Heart right ventricle (tissue), 16 donors: ENCODE results near the gene SLFN13. TPM values are rescaled to one million over a fixed set of nuclear protein-coding genes. Genes with fewer than 3 reads are reported as not detected.
"Not testable (repeated sequence)": the region's sequence is repeated elsewhere in the genome, so short reads cannot be mapped to it uniquely, and the experiment has no call there.

ENCODE experiments used
- ATAC-seq, 8 donors: fragments of 200-7000 bp; cut with Tn5 transposase; one replicate each; pipeline ENCODE4 v1.9.1; 2020; ENCODE audit warnings: mild to moderate bottlenecking in 8 of 8, moderate library complexity in 8 of 8, moderate number of reproducible peaks in 1 of 8
- DNase-seq, 2 donors: peaks; one replicate each; pipeline ENCODE4 v3.0.0-alpha.2; 2020
- H3K27ac ChIP-seq, 10 donors: fragments of 200-600 bp; sonication (generic) in 2 of 10; one replicate each; pipeline versions ENCODE4 v1.5.0 to v1.8.0; 2020 to 2022; ENCODE audit warnings: mild to moderate bottlenecking in 3 of 10
- H3K27me3 ChIP-seq, 7 donors: fragments of 200-600 bp; one replicate each; pipeline ENCODE4 v1.8.0; 2021 to 2022; ENCODE audit warnings: mild to moderate bottlenecking in 2 of 7
- H3K36me3 ChIP-seq, 9 donors: fragments of 200-600 bp; sonication (generic) in 1 of 9; one replicate each; pipeline versions ENCODE4 v1.5.0 to v1.8.0; 2020 to 2022; ENCODE audit warnings: mild to moderate bottlenecking in 2 of 9
- H3K4me1 ChIP-seq, 9 donors: fragments of 200-600 bp; sonication (generic) in 1 of 9; one replicate each; pipeline versions ENCODE4 v1.5.0 to v1.8.0; 2020 to 2022; ENCODE audit warnings: mild to moderate bottlenecking in 4 of 9
- H3K4me3 ChIP-seq, 10 donors: fragments of 200-600 bp; sonication (generic) in 2 of 10; one replicate each; pipeline versions ENCODE4 v1.5.0 to v1.8.0; 2020 to 2022; ENCODE audit warnings: mild to moderate bottlenecking in 7 of 10, moderate library complexity in 2 of 10
- H3K9me3 ChIP-seq, 11 donors: fragments of 200-600 bp in 10 of 11; sonication (generic) in 2 of 11; one replicate each; pipeline versions ENCODE4 v1.5.0 to v1.8.0; 2013 to 2022; ENCODE audit warnings: mild to moderate bottlenecking in 2 of 11, control low read depth in 1 of 11, moderate library complexity in 1 of 11
- CTCF ChIP-seq, 9 donors: fragments of 200-600 bp; sonication (generic) in 2 of 9; IDR thresholded peaks; one replicate each; pipeline versions ENCODE4 v1.5.0 to v1.8.0; 2021 to 2022; ENCODE audit warnings: antibody characterized with exemption in 9 of 9, mild to moderate bottlenecking in 5 of 9, moderate library complexity in 1 of 9
- WGBS, 2 donors: extraction: QIAGEN DNeasy Blood & Tissue Kit; methylation state at CpG; one replicate each; pipeline ENCODE4 v1.1.7; 2013; ENCODE audit warnings: inconsistent platforms in 1 of 2; 5-methylcytosine and 5-hydroxymethylcytosine counted together
- intact Hi-C, 10 donors: fragments of 100-400 bp; cut with DNase I; formaldehyde crosslinking; loops; one replicate each; pipeline versions ENCODE4 v1.11.1 to v1.14.2; 2022
- polyA plus RNA-seq, 2 donors: library from polyadenylated mRNA; stranded (reverse); fragments of 200-250 nt; gene quantifications; one replicate each; pipeline ENCODE4 v1.2.3, GENCODE V29; 2013
- total RNA-seq, 10 donors: library from RNA; stranded (reverse); fragmentation: NEBNext Ultra II Directional in 3 of 10; extraction: Animal tissue kit (Norgen Biotek cat#: 25700) in 3 of 10; gene quantifications; one replicate each; pipeline versions ENCODE4 v1.2.1 to v1.2.4, GENCODE V29; 2021 to 2023
- donor health status: Arrhythmogenic right ventricular cardiomyopathy.
- donor health status: ischemic (EF 13 %, LVEDD 7.1; RV severe dilation, severe dysfunction).
- donor health status: healthy with polysubstance abuse.
- donor health status: DM: no; HTN: yes; CAD: no.
- donor health status: DM: no; HTN: no; CAD: no.
- donor health status: ischemic (EF 25% LVEDD 6.9; RV normal size, moderate dysfunction).
- donor health status: ischemic (EF 25% LVEDD 5.7; RV mildly dilated, moderate dysfunction).
- donor health status: healthy.
- donor health status: DM: yes; HTN: yes; CAD: no.
- donor health status: Ischemic cardiomyopathy.
- donor health status: ischemic (EF 35%, LVEDD 5.7; RV mildly dilated, moderate dysfunction).
- donor health status: nonischemic (EF 11% LVEDD 7.7; RV severe dilation, severe dysfunction).
- donor health status: DM: yes; HTN: yes; CAD: no.
- donor health status: PGD.
- donor health status: ischemic (EF 29% LVEDD 5.4; RV normal size, mild dysfunction).
- donor health status: nonischemic (EF 23%, LVEDD 6.1; RV moderate dilation, normal function).

SLFN13 gene
- total and polyA plus RNA-seq, 12 donors = 0.51 to 10.7 (median 4.1) TPM

DNA sequence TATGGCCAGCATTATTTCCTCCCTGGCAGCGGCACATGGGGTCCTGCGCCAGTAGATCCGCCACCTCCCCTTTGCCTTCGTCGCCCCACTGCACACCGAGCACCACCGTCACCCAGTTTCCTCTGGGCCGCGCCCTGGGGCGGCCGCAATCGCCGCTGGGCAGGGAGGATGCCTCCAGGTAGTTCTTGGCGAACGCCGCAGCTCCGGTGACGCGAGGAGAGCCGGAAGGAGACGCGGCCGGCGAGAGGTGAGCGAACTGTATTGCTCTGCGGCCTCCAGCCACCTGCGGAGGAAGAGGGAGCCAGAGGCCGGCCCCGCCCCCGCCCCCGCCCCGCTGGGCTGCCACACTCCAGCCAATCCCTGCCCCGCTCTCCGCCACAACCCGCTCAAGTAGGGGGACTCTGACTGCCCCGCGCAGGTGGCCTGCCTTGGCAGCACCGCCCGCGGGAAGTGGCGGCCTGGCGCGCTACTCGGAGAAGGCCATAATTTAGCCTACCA is 11.8 kb upstream of the SLFN13 start:
- no peak for TF ChIP-seq CTCF (IDR thresholded peaks at IDR 0.05)
- DNase-seq (peak; percentile 13 to 23), ATAC-seq (peak; percentile 58 to 87 (median 66))
- Histone ChIP-seq H3K9me3 (no peaks in the 10 kb centered on the region), H3K27ac (no peak overlapping the region), H3K27me3 (peaks cover 0 to 62% (median 36%) of the 10 kb centered on the region in 7 donors), H3K4me1 (peaks cover 0 to 11% (median 3%) of the 10 kb centered on the region in 9 donors), H3K36me3 (no peaks in the 10 kb centered on the region), H3K4me3 (peak overlapping the region in 9 of 10 donors; percentile 6 to 53 (median 45))
- intact Hi-C loops = no loop called here
- WGBS, 2 donors = 5% methylated on average over 44 of the region's 44 CpGs

DNA sequence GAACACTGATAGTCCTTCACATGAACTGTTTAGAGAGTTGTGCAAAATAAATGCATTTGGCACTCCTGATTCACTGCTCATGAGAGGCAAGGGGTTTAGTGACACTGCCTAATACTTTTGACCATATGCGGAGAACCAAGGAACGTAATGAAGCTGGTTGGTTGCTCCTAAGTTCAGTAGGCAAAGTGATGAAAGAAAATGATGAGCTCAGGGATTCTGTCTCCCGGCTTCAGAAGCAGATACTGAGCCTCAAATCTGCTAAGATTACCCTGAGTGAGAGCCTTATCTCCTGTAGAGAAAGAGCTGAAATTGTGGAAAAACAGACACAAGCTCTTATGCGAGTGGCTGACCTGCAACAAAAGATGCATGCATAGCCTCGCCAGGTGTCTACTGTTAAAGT is 5.5 kb upstream of the SLFN13 start:
- intact Hi-C loops, H3K4me3 ChIP-seq, DNase-seq, H3K36me3 ChIP-seq, H3K27ac ChIP-seq, H3K4me1 ChIP-seq, ATAC-seq, H3K9me3 ChIP-seq: not testable (repeated sequence)
- 76 to 80% methylated on average over 5 of the region's 5 CpGs for WGBS, 2 donors
- H3K27me3 ChIP-seq = peaks cover 0 to 40% (median 17%) of the 10 kb centered on the region in 7 donors

DNA sequence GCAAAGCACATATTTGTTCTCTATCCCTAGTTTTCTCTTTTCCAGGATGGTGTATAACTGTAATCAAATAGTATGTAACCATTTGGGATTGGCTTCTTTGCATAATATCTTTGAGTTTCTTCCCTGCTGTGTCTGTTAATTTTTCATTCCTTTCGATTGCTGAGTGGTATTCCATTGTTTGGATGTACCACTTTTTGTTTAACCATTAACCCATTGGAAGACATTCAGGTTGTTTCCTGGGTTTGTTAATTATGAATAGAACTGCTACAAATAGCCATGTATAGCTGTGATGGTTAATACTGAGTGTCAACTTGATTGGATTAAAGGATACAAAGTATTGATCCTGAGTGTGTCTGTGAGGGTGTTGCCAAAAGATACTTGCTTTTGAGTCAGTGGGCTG is 4.6 kb upstream of the SLFN13 start:
- intact Hi-C loops = no loop called here
- no peak for TF ChIP-seq CTCF (IDR thresholded peaks at IDR 0.05)
- ATAC-seq (no peak), DNase-seq (no peak)
- H3K4me1 ChIP-seq = peaks cover 0 to 15% (median 3%) of the 10 kb centered on the region in 9 donors
- 59 to 60% methylated on average over 1 of the region's 1 CpG for whole genome bisulfite sequencing, 2 donors
- no peak overlapping the region for H3K4me3 ChIP-seq
- peaks cover 0 to 47% (median 18%) of the 10 kb centered on the region in 7 donors for H3K27me3 ChIP-seq
- H3K36me3 ChIP-seq = no peaks in the 10 kb centered on the region
- no peak overlapping the region for H3K27ac ChIP-seq
- peaks cover 0 to 5% (median 0%) of the 10 kb centered on the region in 11 donors for H3K9me3 ChIP-seq

- intact Hi-C loops = loop anchor here in 1 of 10 donors (5.0 kb wide), 1 partner anchor 83 kb away; no protein-coding TSS in a partner anchor
- Histone ChIP-seq H3K9me3 (peaks cover 0 to 5% (median 0%) of the 10 kb centered on the region in 11 donors), H3K4me3 (peak overlapping the region in 9 of 10 donors; percentile 3 to 66 (median 61)), H3K4me1 (peaks cover 0 to 24% (median 13%) of the 10 kb centered on the region in 9 donors), H3K36me3 (no peaks in the 10 kb centered on the region), H3K27ac (peak overlapping the region in 5 of 10 donors; percentile 1 to 84 (median 13)), H3K27me3 (peaks cover 0 to 64% (median 21%) of the 10 kb centered on the region in 7 donors)
- DNase-seq = peak; percentile 16 to 26
- peak; percentile 8 to 54 (median 42) for ATAC-seq
- 17 to 27% methylated on average over 36 of the region's 36 CpGs for WGBS, 2 donors
- no peak for TF ChIP-seq CTCF (IDR thresholded peaks at IDR 0.05)
Observed at GRCh38 chr17:35449371-35449931, 885 bp upstream of the SLFN13 start.

GRCh38 chr17:35448899-35449227 is 297 bp upstream of the SLFN13 start:
- 18 to 38% methylated on average over 16 of the region's 16 CpGs for WGBS, 2 donors
- Histone ChIP-seq H3K27ac (peak overlapping the region in 6 of 10 donors; percentile 75 to 84 (median 78)), H3K4me3 (peak overlapping the region in 8 of 10 donors; percentile 38 to 66 (median 62)), H3K27me3 (peaks cover 0 to 61% (median 21%) of the 10 kb centered on the region in 7 donors), H3K9me3 (peaks cover 0 to 5% (median 0%) of the 10 kb centered on the region in 11 donors), H3K4me1 (peaks cover 0 to 24% (median 13%) of the 10 kb centered on the region in 9 donors), H3K36me3 (no peaks in the 10 kb centered on the region)
- DNase-seq (no peak), ATAC-seq (peak in 5 of 8 donors; percentile 1 to 49 (median 15))
- TF ChIP-seq CTCF (IDR thresholded peaks at IDR 0.05) = no peak
- intact Hi-C loops = loop anchor here in 1 of 10 donors (5.0 kb wide), 1 partner anchor 83 kb away; no protein-coding TSS in a partner anchor
